Renal cortical epithelial cell (primary cell): ENCODE data around the gene ADCY5. TPM values are rescaled to one million over a fixed set of nuclear protein-coding genes. Genes with fewer than 3 reads are reported as not detected.

ENCODE experiments used
- DNase-seq: peaks from one replicate; pipeline ENCODE4 v3.0.0-alpha.2; 2011; ENCODE audit warnings: low read depth
- total RNA-seq: library from RNA; depleted of rRNA; stranded (reverse); fragments of >200 nt; gene quantifications from 2 replicates; pipeline ENCODE4 v1.2.3, GENCODE V29; 2014

ADCY5 gene
- total RNA-seq, 1 donor from 2014 or later: 0.99 TPM

- no peak for DNase-seq
These were observed 79.8 kb downstream of the ADCY5 start for GRCh38 chr3:123369085-123369484.

GRCh38 chr3:123367467-123368154, 81.3 kb downstream of the ADCY5 start:
- DNase-seq: no peak

- DNase-seq: peak; percentile 30
These were observed 83.3 kb downstream of the ADCY5 start for GRCh38 chr3:123365450-123366143.

GRCh38 chr3:123361071-123361470, 87.8 kb downstream of the ADCY5 start:
- DNase-seq: no peak

- no peak for DNase-seq
These were observed 91.6 kb downstream of the ADCY5 start for GRCh38 chr3:123357275-123357674.

- DNase-seq: no peak
These were observed 95.0 kb downstream of the ADCY5 start for GRCh38 chr3:123353850-123354233.

- DNase-seq: no peak
These were observed 95.6 kb downstream of the ADCY5 start for GRCh38 chr3:123353227-123353849.

- peak; percentile 35 for DNase-seq
These were observed 96.7 kb downstream of the ADCY5 start for GRCh38 chr3:123352134-123352554.

GRCh38 chr3:123351501-123351900, 97.4 kb downstream of the ADCY5 start:
- DNase-seq: no peak

GRCh38 chr3:123350971-123351370, 97.9 kb downstream of the ADCY5 start:
- no peak for DNase-seq

- DNase-seq: no peak
These were observed 99.1 kb downstream of the ADCY5 start for GRCh38 chr3:123349566-123350435.

GRCh38 chr3:123349201-123349535, 99.7 kb downstream of the ADCY5 start:
- no peak for DNase-seq

GRCh38 chr3:123348471-123349200, 100.3 kb downstream of the ADCY5 start:
- no peak for DNase-seq

- DNase-seq: no peak
These were observed 101.1 kb downstream of the ADCY5 start for GRCh38 chr3:123347691-123348264.

GRCh38 chr3:123347205-123347604, 101.7 kb downstream of the ADCY5 start:
- DNase-seq: no peak

- no peak for DNase-seq
These were observed 102.9 kb downstream of the ADCY5 start for GRCh38 chr3:123346021-123346420.

GRCh38 chr3:123344907-123345594, 103.8 kb downstream of the ADCY5 start:
- no peak for DNase-seq

GRCh38 chr3:123344175-123344906, 104.5 kb downstream of the ADCY5 start:
- peak; percentile 13 for DNase-seq

GRCh38 chr3:123343296-123344174, 105.4 kb downstream of the ADCY5 start:
- no peak for DNase-seq
